ENCODE measurements around the gene QPRT.

Gene QPRT

DNA sequence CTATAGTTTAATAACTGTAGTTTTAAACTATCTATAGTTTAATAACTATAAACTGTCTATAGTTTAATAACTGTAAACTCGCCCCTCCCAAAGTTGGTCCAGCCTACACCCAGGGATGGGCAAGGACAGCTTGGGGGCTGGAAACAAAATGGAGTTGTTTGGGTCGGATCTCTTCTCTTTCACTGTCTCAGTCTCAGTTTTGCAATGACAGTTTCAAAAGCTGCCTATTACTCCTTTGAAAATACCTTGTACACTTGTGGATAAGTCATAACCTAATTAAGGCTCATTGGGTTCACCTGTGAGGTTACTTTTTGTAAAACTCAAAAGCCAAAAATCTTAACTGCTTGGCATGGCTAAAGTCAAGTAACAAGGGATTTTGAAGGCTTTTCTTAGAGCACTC is 35.4 kb downstream of the QPRT start:
- no peak for TF ChIP-seq POLR2A (IDR thresholded peaks at IDR 0.05; ENCODE audit: extremely low read depth, insufficient read length)
- TF ChIP-seq, protein P1, sequence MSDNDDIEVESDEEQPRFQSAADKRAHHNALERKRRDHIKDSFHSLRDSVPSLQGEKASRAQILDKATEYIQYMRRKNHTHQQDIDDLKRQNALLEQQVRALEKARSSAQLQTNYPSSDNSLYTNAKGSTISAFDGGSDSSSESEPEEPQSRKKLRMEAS (IDR thresholded peaks at IDR 0.05; ENCODE audit: low read depth, low read length) = no peak
- TF ChIP-seq, protein P2, sequence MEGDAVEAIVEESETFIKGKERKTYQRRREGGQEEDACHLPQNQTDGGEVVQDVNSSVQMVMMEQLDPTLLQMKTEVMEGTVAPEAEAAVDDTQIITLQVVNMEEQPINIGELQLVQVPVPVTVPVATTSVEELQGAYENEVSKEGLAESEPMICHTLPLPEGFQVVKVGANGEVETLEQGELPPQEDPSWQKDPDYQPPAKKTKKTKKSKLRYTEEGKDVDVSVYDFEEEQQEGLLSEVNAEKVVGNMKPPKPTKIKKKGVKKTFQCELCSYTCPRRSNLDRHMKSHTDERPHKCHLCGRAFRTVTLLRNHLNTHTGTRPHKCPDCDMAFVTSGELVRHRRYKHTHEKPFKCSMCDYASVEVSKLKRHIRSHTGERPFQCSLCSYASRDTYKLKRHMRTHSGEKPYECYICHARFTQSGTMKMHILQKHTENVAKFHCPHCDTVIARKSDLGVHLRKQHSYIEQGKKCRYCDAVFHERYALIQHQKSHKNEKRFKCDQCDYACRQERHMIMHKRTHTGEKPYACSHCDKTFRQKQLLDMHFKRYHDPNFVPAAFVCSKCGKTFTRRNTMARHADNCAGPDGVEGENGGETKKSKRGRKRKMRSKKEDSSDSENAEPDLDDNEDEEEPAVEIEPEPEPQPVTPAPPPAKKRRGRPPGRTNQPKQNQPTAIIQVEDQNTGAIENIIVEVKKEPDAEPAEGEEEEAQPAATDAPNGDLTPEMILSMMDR (IDR thresholded peaks at IDR 0.05; ENCODE audit: low read depth, low read length) = no peak
- no peak for TF ChIP-seq MYC (IDR thresholded peaks at IDR 0.05; ENCODE audit: low read depth, low read length)
- H3K4me3 ChIP-seq (ENCODE audit: low read depth, low read length) = no peak overlapping the region
- DNase-seq (ENCODE audit: low read depth) = no peak

DNA sequence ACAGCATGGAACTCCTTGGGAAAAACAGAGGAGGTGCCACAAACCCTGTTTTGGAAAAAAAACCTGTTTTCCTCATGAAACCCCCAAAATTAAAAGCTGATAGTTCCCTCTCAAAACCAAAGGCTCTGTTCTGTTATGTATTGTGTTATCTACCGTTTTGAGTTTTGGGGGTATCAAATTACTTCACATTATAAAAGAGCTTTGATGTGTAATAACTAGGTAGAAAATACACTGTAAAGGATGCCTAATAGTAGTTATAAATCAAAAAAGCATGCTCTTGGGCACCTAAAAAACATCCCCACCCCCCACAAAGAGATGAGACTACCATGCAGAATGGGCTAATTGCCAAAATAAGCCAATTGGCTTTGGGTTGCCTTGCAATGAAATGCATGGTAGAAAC is 36.0 kb downstream of the QPRT start:
- TF ChIP-seq, protein P2 (IDR thresholded peaks at IDR 0.05; ENCODE audit: low read depth, low read length) = no peak
- TF ChIP-seq POLR2A (IDR thresholded peaks at IDR 0.05; ENCODE audit: extremely low read depth, insufficient read length) = no peak
- TF ChIP-seq, protein P1 (IDR thresholded peaks at IDR 0.05; ENCODE audit: low read depth, low read length) = no peak
- TF ChIP-seq MYC (IDR thresholded peaks at IDR 0.05; ENCODE audit: low read depth, low read length) = no peak
- no peak overlapping the region for H3K4me3 ChIP-seq (ENCODE audit: low read depth, low read length)
- DNase-seq (ENCODE audit: low read depth) = no peak

DNA sequence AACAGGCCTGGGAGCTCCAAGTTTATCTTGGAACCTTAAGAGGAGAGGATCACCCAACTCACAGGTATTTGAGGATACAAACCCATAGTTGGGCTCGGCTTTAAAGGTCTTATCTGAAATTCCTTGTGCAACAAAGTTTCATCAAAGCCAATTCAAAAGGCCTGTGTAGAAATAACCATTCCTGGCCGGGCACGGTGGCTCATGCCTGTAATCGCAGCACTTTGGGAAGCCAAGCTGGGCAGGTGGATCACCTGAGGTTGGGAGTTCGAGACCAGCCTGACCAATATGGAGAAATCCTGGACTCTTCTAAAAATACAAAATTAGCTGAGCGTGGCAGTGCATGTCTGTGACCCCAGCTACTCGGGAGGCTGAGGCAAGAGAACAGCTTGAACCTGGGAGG is 38.1 kb downstream of the QPRT start:
- no peak for TF ChIP-seq POLR2A (IDR thresholded peaks at IDR 0.05; ENCODE audit: extremely low read depth, insufficient read length)
- TF ChIP-seq, protein P2 (IDR thresholded peaks at IDR 0.05; ENCODE audit: low read depth, low read length) = no peak
- H3K4me3 ChIP-seq (ENCODE audit: low read depth, low read length) = no peak overlapping the region
- no peak for DNase-seq (ENCODE audit: low read depth)

DNA sequence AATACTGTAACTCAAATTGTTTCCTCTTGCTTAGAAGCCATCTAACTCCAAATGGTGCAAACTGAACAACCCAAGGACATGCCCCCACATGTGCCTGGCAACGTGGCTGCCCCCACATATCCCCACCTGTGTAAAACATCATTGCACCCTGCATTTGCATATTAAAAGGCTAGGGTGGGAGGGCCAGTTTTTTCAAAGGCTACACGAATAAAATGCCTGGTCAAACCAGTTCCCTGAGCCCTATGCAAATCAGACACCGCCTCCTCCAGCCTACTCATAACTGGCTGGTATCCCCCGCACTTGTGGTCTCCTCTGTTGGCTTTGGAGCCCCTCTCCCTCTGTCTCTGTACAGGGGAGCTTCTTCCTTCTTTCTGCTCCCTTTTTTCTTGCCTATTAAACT is 40.1 kb downstream of the QPRT start:
- no peak overlapping the region for H3K4me3 ChIP-seq (ENCODE audit: low read depth, low read length)
- no peak for TF ChIP-seq POLR2A (IDR thresholded peaks at IDR 0.05; ENCODE audit: extremely low read depth, insufficient read length)
- TF ChIP-seq, protein P2 (IDR thresholded peaks at IDR 0.05; ENCODE audit: low read depth, low read length) = no peak
- TF ChIP-seq, protein P1 (IDR thresholded peaks at IDR 0.05; ENCODE audit: low read depth, low read length) = peak; percentile 54; the same call in 1 of the 2 replicates
- peak; percentile 86 for DNase-seq (ENCODE audit: low read depth)

DNA sequence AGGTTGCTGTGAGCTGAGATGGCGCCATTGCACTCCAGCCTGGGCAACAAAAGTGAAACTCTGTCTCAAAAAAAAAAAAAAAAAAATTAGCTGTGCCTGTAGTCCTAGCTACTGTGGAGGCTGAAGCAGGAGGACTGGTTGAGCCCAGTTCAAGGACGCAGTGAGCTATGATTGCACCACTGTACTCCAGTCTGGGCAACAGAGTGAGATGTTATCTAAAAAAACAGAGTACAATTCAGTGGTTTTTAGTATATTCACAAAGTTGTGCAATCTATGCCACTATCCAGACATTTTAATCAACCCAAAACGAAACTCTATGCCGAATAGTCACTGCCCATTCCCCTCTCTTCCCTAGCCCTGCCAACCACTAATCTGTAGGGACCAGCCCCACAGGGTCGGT is 41.7 kb downstream of the QPRT start:
- TF ChIP-seq, protein P1 (IDR thresholded peaks at IDR 0.05; ENCODE audit: low read depth, low read length) = 0 out of 2 replicates have a peak, but pooled peaks have one; percentile 5
- TF ChIP-seq MYC (IDR thresholded peaks at IDR 0.05; ENCODE audit: low read depth, low read length) = peak; percentile 27; the same call in 1 of the 2 replicates
- TF ChIP-seq, protein P2 (IDR thresholded peaks at IDR 0.05; ENCODE audit: low read depth, low read length) = no peak
- peak overlapping the region; percentile 21 for H3K4me3 ChIP-seq (ENCODE audit: low read depth, low read length)
- peak; percentile 91 for DNase-seq (ENCODE audit: low read depth)

All from NB4 (cell line).